Lower lobe of right lung (tissue), 2 donors: ENCODE data around the gene TNFRSF17. TPM values are rescaled to one million over a fixed set of nuclear protein-coding genes. Genes with fewer than 3 reads are reported as not detected.
"Not testable (repeated sequence)": the region's sequence is repeated elsewhere in the genome, so short reads cannot be mapped to it uniquely, and the experiment has no call there.

Experiments
- ATAC-seq, 2 donors: fragments of 200-7000 bp; cut with Tn5 transposase; one replicate each; pipeline ENCODE4 v1.9.1; 2020 to 2022; ENCODE audit warnings: mild to moderate bottlenecking in 2 of 2, moderate library complexity in 2 of 2
- DNase-seq: peaks from one replicate; pipeline ENCODE4 v3.0.0-alpha.2; 2020
- H3K27ac ChIP-seq: fragments of 200-600 bp; one replicate; pipeline ENCODE4 v1.8.0; 2022
- H3K27me3 ChIP-seq: fragments of 200-600 bp; one replicate; pipeline ENCODE4 v1.8.0; 2022; ENCODE audit warnings: low read depth
- H3K36me3 ChIP-seq: fragments of 200-600 bp; one replicate; pipeline ENCODE4 v1.8.0; 2022; ENCODE audit warnings: mild to moderate bottlenecking
- H3K4me1 ChIP-seq: fragments of 200-600 bp; one replicate; pipeline ENCODE4 v1.8.0; 2022
- H3K4me3 ChIP-seq: fragments of 200-600 bp; one replicate; pipeline ENCODE4 v1.8.0; 2022; ENCODE audit warnings: mild to moderate bottlenecking
- H3K9me3 ChIP-seq: fragments of 200-600 bp; one replicate; pipeline ENCODE4 v1.8.0; 2022
- intact Hi-C: fragments of 100-400 bp; cut with DNase I; formaldehyde crosslinking; loops from one replicate; pipeline ENCODE4 v1.11.0; 2022
- long read RNA-seq: library from polyadenylated mRNA; unstranded; transcript quantifications from one replicate; pipeline ENCODE4 v2.0.0, GENCODE V29; 2021
- total RNA-seq: library from RNA; stranded (reverse); fragmentation: NEBNext Ultra II Directional; extraction: Animal tissue kit (Norgen Biotek cat#: 25700); gene quantifications from one replicate; pipeline ENCODE4 v1.2.1, GENCODE V29; 2021
- TF ChIP-seq, protein P1 (sequence below): fragments of 200-600 bp; IDR thresholded peaks from one replicate; pipeline ENCODE4 v1.8.0; 2022; ENCODE audit warnings: antibody characterized with exemption, mild to moderate bottlenecking
- donor health status: DM: no; HTN: yes; CAD: no; lungs with severe emphysema.

The TNFRSF17 gene
- 1.4 TPM for total RNA-seq
- long read RNA-seq: 0 reads

DNA sequence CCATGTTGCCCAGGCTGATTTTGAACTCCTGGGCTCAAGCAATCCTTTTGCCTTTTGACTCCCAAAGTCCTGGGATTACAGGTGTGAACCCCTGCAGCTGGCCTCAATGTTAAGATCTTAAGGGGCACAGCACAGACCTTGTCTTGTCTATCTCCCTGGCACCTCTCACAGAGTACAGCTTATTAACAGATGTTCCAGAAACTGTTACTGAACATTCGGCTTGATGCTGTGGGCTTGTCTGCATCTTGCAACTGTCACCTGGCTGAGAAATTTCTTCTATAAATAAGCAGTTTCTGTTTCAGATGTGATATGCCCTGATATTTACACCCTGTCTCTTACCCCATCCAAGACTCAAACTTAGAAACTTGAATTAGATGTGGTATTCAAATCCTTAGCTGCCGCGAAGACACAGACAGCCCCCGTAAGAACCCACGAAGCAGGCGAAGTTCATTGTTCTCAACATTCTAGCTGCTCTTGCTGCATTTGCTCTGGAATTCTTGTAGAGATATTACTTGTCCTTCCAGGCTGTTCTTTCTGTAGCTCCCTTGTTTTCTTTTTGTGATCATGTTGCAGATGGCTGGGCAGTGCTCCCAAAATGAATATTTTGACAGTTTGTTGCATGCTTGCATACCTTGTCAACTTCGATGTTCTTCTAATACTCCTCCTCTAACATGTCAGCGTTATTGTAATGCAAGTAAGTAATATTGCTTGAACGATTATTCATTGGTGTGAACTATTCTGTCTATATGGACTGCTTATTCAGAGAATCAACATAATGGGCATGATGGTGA, at the start of gene TNFRSF17:
TSS of gene TNFRSF17 (plus strand) at position 450 of the 791 bp plus-strand sequence. CDS start at position 565, 115 bp downstream.
- DNase-seq: no peak
- Histone ChIP-seq H3K27ac (no peak within 1 kb of the TSS), H3K36me3 (no peaks in the 10 kb centered on the region), H3K4me3 (no peak within 1 kb of the TSS), H3K27me3 (no peaks in the 10 kb centered on the region), H3K9me3 (no peaks in the 10 kb centered on the region), H3K4me1 (no peaks in the 10 kb centered on the region)
- ATAC-seq: peak in 1 of 2 donors; percentile 35
- intact Hi-C loops: no loop called here
- TF ChIP-seq, protein P1, sequence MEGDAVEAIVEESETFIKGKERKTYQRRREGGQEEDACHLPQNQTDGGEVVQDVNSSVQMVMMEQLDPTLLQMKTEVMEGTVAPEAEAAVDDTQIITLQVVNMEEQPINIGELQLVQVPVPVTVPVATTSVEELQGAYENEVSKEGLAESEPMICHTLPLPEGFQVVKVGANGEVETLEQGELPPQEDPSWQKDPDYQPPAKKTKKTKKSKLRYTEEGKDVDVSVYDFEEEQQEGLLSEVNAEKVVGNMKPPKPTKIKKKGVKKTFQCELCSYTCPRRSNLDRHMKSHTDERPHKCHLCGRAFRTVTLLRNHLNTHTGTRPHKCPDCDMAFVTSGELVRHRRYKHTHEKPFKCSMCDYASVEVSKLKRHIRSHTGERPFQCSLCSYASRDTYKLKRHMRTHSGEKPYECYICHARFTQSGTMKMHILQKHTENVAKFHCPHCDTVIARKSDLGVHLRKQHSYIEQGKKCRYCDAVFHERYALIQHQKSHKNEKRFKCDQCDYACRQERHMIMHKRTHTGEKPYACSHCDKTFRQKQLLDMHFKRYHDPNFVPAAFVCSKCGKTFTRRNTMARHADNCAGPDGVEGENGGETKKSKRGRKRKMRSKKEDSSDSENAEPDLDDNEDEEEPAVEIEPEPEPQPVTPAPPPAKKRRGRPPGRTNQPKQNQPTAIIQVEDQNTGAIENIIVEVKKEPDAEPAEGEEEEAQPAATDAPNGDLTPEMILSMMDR: no peak

DNA sequence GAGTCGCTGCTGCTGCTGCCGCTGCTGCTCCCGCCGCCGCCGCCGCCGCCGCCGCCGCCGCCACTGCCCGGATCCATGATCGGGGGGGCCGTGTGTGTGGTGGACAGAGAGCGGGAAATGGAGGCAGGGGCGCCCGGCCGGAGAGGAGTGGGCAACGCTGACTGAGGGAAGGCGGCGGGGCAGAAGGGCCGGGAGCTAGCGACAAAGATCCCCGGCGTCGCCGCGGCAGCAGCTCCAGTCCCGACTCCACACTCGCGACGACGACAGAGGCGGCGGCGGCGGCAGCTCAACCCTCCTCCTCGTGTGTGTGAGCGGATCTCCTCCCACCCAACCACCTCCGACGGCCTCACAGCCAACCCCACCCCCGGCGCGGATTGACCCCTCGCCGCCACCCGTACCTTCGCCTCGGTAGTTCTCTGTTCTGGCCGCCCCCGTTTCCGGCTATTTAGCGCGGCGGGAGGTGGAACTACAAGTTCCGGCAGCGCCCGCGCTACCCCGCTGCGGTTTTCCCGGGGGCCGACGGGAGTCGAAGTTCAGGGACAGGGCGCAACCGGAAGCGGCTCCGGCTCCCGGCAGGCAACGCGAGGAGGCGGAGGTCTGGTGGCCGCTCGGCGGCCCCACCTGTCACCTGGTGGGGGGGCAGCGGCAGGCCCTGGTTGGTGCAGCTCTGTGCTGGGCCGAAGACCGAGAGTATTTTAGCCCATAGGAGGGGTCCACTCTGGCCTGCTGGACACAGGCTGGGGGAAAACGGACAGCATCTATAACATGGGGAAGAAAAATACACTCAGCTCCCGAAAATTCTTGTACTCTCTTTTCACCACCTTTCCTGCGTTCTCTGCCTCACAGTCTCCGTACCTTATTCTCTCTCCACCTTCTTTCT, 49.1 kb upstream of the TNFRSF17 start, which contains the start of gene GSPT1:
TSS of gene GSPT1 (minus strand) at position 313 of the 880 bp plus-strand sequence. CDS start at position 77, 236 bp downstream.
- Histone ChIP-seq H3K9me3 (no peaks in the 10 kb centered on the region), H3K4me3 (peak within 1 kb of the TSS; percentile 81), H3K36me3 (no peaks in the 10 kb centered on the region), H3K27ac (peak within 1 kb of the TSS; percentile 94), H3K4me1 (peaks cover 39% of the 10 kb centered on the region), H3K27me3 (no peaks in the 10 kb centered on the region)
- DNase-seq: peak; percentile 99
- TF ChIP-seq, protein P1: peak; percentile 25
- intact Hi-C loops: no loop called here
- peak; percentile 93 to 97 for ATAC-seq

DNA sequence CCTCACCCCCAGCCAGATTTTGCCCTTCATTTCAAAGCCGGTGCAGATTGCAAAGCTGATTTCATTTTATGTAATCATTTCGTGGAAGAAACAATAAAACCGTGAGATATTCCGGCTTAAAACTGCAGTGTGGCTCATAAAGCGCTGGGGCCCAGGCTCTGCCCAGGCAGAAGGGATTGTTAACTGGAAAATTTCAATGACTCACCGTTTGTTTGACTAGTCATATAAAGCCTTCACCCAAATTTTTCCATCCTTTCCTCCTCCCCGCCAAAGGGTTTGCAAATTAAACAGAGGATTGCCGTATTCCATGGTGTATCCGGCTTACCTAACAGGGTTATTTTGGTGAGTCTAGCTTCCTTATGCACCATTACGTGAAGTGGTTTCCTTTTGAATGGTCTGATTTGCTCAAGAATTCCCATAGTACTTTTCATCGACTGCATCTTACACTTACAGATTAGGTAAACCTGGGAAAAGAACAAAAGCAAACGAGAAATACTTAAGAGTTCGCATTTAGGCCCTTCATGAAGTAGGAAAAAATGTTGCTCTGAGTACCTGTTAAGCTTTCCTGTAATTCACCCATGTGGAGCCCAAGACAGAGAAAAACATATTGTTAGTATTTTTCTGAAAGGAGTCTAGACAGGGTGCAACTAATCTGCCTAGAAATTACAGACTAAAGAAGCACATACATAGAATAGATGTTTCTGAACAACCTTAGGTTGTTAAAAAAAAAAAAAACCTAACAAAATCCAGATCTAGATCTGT, 48.3 kb upstream of the TNFRSF17 start:
- peak overlapping the region; percentile 87 for H3K27ac ChIP-seq
- no peak for DNase-seq

DNA sequence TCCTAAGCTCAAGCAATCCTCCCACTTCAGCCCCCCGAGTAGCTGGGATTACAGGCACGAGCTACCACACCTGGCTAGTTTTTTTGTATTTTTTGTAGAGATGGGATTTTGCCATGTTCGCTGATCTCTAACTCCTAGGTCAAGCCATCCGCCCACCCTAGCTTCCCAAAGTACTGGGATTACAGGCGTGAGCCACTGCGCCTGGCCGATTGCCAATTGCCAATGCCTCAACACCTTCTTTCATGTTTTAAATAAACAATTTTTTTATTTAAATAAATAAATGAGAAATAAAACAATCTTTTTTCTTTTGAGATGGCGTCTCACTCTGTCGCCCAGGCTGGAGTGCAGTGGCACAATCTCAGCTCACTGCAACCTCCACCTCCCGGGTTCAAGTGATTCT, 41.0 kb upstream of the TNFRSF17 start:
- not testable (repeated sequence) for ATAC-seq

More for the DNA sequence above, 48.3 kb upstream of the TNFRSF17 start:
- H3K27me3 ChIP-seq: no peaks in the 10 kb centered on the region
- peak overlapping the region; percentile 81 for H3K4me3 ChIP-seq
- peak; percentile 69 to 76 for ATAC-seq
- H3K36me3 ChIP-seq: no peaks in the 10 kb centered on the region
- H3K9me3 ChIP-seq: no peaks in the 10 kb centered on the region
- H3K4me1 ChIP-seq: peaks cover 33% of the 10 kb centered on the region
- TF ChIP-seq, protein P1: no peak
- intact Hi-C loops: no loop called here

DNA sequence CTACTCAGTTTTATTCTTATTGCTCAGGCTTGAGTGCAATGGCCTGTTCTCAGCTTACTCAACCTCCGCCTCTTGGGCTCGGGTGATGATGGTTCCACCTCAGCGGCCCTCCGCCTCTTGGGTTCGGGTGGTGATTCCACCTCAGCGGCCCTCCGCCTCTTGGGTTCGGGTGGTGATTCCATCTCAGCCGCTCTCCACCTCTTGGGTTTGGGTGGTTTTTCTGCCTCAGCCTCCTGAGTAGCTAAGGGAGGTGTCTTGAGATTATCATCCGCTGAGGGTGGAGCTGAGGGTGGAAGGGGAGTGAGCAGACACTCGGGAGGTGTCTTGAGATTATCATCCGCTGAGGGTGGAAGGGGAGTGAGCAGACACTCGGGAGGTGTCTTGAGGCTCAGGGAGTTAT, 37.7 kb upstream of the TNFRSF17 start:
- ATAC-seq: not testable (repeated sequence)

More for the DNA sequence above, 41.0 kb upstream of the TNFRSF17 start:
- H3K4me3 ChIP-seq, H3K9me3 ChIP-seq, DNase-seq, H3K4me1 ChIP-seq, H3K27me3 ChIP-seq, H3K36me3 ChIP-seq, H3K27ac ChIP-seq, intact Hi-C loops: not testable (repeated sequence)

DNA sequence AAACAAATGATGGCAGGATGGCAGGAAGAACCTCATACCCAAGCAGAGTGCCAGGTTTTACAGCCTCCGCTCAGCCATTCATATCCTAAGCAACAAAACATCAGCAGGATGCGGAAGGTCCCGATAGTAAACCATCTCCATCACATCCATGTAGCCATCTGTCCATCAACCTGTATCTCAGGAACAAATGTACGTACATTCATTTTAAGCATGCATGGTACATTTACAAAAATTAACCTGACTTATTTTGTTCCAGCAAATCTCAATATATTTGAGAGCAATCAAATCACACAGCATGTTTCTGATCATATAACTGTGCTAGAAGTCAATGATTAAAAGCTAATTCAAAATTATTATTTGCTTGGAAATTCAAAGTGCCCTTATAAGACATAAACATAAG, 23.1 kb upstream of the TNFRSF17 start, which contains the start of gene NPIPB2:
TSS of gene NPIPB2 (minus strand) at position 101 of the 400 bp plus-strand sequence. CDS start at position 101, 0 bp downstream.
- H3K27ac ChIP-seq, H3K4me3 ChIP-seq, ATAC-seq, H3K4me1 ChIP-seq, intact Hi-C loops, DNase-seq, H3K27me3 ChIP-seq, H3K36me3 ChIP-seq, H3K9me3 ChIP-seq: not testable (repeated sequence)

More for the DNA sequence above, 37.7 kb upstream of the TNFRSF17 start:
- intact Hi-C loops, H3K27me3 ChIP-seq, DNase-seq, H3K27ac ChIP-seq, H3K9me3 ChIP-seq, H3K4me1 ChIP-seq, H3K4me3 ChIP-seq, H3K36me3 ChIP-seq: not testable (repeated sequence)
